GM19463 (cell line): Measurements from ENCODE around the gene PDHA1.

Experiments used
- ATAC-seq: cut with Tn5 transposase; IDR thresholded peaks from one replicate; pipeline ENCODE4 v1.9.1; 2021; ENCODE audit warnings: mild to moderate bottlenecking, moderate library complexity; ENCODE audit not compliant: unreplicated experiment

Gene PDHA1

DNA sequence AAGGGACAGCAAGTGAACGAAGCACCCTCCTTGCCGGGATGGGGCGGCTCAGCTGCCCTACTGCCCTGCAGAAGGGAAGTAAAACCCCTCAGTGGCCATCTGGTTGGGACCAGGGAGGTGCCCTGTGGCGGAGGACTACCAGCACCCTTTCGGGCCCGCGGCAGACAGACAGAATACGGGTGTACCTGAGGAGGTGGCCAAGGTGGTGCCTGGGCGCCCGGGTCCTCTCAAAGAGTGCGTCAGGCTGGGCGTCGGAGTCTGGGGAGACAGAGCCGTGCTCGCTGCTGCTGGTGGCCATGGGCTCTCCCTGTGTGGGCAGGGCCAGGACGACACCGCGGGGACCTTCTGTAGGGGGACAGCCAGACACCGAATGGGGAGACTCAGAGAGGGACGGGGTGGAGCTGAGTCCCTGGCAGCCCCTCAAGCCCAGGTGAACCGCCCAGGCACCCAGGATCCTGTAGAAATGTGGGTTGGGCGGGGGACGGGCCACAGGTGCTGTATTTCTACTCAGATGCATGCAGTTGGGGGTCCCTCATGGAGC lies 29.7 kb downstream of the PDHA1 start:
- ATAC-seq = no peak

DNA sequence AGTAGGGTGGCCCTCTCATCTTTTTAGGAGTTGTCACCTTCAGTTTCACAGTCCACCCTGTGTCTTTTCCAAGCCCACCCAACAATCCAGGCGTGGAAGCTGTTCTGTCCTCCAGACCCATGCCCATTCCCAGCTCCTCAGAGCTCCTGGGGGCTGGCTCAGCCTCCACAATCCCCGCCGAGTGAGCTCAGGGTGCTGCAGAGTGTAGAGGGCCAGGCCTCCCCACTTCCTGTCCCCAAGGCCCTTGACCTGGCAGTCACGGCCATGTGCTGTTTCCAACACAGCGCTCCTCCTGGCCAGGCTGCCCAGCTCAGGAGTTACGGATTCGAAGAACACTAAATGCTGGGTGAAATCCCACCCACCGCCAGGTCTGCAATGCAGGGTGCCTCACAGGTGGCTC lies 31.8 kb downstream of the PDHA1 start:
- no peak for ATAC-seq

DNA sequence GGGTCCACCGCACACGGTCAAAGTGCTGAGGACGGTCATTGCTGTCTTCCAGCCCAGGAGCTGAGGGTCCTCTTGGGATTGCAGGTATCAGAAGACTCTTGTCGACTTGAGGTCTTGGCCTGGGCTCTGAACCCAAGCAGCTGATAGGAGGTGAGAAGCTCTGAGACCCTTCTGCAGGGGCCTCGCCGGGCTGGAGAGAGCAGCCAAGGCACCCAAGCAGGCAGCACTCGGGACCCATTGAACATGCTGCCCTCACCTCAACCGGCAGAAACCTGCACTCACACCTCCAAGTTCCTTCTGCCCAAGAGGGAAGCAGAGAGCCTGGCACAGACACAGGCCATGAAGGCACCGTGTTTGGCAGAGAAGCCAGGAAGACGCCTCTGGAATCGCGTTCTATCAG lies 34.1 kb downstream of the PDHA1 start:
- no peak for ATAC-seq

DNA sequence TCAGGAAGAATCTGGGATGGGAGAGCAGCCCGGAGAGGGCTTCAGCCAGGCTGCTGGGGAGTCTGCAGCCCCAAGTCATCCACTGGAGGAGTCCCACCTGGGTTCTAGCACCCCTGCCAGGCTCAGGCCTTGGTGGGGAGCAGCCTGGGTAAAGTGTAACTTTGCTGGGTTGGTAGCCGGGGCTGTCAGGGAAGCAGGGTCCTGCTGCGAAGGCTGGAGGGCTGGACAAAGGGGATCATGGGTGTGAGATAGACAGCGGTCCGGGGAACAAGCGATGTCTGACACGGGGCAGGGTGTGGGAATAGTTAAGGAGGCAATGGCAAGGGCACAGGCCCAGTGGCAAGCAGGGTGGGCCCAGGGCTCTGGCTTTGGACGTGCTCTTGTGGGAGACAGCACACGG lies 37.6 kb downstream of the PDHA1 start:
- ATAC-seq = no peak

DNA sequence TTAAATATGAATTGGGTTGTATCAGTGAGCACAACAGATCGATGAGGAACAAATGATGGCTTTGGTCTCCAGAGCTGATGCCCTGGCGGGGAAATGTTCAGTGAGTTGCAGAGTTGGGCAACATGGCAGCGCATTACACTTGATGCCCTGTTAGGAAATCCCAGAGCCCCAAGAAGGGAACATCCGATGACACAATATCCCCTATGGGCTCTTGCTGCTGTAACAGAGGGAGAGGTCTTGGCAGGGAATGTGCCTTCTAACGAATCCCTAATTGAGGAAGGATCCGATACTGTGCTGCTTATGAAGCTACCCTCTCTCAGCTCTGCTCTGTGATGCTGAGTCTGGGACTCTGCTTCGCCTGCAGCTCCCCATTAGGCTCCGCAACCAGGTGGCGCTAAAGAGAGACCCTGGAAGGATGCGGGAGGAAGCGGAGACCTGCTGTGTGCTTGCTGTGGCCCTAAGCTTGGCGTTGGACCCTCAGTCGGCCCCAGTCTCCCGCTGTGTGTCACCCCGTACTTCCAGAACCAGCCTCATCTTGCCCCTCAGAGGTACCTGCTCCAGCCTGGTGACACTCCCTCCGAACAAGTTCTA lies 38.9 kb downstream of the PDHA1 start:
- no peak for ATAC-seq

DNA sequence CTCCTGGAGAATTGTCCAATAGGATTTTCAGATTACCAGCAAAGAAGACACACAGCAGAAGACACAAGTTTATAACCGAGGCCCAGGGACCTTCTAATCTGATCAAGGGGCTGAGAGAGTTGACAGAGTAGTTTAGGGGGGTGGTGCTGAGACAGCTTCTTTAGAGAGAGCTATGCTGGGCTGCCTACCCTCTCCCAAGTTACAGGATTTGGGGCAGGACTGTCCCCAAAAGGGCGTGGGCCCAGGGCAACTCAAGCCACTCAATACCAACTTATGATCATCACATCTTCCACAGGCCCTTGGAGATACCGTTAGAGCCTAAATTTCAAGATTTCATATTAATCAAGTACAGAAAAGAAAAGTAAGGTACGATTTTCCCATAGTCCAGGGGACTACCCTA lies 43.0 kb downstream of the PDHA1 start:
- no peak for ATAC-seq

DNA sequence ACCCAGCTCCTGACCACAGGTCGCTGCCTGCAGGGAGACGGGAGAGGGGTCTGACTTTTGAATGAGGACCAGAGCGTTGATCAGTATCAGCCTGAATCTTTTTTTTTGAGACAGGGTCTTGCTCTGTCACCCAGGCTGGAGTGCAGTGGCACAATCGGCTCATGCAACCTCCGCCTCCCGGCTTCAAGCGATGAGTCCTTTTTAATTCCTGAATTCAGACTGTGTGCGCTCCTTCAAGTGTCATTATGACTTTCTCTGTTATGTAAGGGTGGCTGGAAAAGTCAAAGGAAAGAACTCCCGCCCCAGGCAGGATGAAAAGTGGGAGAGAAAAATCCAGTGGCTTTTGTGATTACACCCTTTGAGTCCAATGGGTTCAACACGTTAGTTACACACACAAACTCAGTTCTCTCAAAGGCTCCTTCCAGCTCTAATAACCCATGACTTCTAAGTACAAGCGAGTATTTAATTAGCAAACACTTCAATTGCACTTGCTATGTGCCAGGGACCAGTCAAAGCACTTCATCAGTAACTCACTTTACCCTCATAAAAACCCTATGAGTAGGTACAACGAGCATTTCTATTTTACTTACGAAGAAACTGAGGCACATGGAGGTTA lies 44.4 kb downstream of the PDHA1 start:
- no peak for ATAC-seq

DNA sequence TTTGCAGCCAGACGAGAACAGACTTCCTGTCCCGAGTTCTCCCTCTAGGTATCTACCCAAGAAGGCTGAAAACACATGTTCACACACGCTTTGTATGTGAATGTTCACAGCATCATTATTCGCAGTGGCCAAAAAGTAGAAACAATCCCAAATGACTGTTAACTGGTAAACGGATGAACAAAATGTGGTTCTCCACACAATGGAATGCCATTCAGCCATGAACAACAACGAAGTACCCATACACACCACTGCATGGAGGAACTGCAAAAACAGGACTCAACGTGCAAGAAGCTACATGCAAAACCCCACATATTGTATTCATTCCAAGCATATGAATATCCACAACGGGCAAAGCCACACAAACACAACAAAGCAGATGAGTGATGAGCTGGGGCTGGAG lies 45.0 kb downstream of the PDHA1 start:
- no peak for ATAC-seq

DNA sequence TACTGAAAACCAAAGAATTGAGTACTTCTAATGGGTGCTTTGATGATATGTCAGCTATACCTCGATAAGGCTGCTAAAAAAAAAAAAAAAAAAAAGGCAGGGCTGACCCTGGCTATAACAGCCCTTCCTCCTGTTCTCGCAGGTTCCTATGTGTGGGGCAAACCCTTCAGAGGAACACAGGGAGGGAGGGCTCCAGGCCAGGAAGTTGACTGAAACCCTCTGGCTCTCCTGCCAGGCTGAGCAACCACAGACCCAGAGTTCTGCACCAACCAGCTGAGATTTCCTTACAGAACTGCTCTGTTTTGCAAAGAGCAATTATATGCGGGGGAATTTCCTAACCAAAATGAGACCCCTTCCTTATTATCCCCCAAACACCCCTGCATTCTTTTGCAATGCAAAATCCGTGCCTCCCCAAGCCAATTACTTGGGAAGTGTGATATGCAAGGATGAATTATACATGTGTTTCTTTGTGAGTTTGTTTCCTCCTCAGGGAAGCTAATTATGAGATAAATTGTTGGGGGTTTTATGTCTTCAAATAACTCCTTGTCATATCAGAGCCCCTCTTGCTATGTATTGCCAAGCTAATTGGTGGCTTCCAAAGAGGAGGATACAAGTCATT lies 45.6 kb downstream of the PDHA1 start:
- ATAC-seq = no peak

DNA sequence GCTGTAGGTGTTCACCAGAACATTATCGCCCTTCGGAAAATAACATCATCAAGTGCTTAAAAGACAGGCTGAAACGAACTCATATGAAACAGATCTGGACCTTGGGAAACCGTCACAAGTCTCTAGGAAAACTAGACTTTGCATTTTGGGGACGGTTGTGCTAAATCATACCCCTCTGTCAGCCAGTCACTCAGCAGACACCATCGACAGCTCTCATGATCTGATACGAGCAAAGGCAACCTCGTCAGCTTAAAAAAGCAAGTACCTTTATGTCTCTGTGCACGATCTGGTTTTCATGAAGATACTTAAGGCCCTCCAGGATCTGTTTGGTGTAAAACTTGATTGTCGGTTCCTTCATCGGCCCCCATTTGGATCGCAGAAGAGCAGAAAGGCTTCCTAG lies 48.4 kb downstream of the PDHA1 start:
- ATAC-seq = no peak

DNA sequence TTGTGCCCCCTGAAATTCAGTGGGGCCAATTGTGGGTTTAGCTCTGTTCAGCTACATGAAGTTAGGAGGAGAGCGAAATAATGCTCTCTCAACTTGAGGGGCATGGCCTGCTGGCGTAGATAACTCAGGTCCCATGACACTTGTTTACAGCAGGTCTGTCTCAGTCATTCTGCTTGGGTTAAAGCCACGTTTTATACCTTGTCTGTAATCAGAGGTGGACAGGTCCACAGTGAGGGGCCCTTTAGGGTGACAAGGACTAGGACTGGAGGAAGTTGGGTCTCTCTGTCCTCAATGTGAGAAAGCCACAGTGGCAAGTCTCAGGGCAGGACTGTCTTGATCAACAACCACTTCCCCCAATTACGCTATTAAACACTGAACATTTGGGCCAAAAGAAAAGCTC lies 49.0 kb downstream of the PDHA1 start:
- ATAC-seq = no peak

DNA sequence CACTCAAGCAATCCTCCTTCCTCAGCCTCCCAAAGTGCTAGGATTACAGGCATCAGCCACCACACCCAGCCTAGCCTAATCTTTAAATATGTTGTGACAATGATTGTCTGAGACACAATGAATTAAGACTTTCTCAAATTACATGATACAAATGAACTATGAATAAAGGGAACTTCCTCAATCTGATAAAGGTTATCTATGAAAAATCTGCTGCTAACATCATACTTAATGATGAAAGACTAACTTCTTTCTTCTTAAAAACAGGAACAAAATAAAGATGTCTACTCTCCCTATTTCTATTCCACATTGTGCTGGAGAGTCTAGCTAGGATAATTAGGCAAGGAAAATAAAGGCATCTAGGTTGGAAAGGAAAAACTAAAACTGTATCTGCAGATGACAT lies 60.0 kb downstream of the PDHA1 start:
- no peak for ATAC-seq

DNA sequence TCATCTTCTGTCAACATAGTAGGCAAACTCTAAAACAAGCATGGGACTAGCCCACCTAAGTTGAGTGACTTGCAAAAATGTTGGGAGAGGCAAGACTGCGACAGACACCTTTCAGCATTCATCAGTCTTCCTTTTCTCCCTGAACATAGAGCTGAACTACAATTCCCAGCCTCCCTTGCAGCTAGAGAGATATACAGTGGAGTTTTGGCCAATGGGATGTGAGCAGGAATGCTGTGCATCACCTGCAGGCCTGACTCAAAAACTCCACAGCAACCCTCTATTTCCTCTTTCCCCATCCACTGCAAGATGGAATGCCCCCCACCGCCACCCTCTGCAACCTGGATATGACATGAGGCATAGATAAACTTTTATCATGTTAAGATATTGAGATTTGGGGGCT lies 66.5 kb downstream of the PDHA1 start:
- ATAC-seq = no peak
